Mononuclear cell (primary cell): ENCODE data around the gene SHOX. TPM values are rescaled to one million over a fixed set of nuclear protein-coding genes. Genes with fewer than 3 reads are reported as not detected.

Source experiments
- H3K27me3 ChIP-seq: 2 replicates; pipeline ENCODE4 v1.6.0; 2011; ENCODE audit warnings: low read length, control low read depth; ENCODE audit not compliant: insufficient read depth
- H3K4me1 ChIP-seq: 2 replicates; pipeline ENCODE4 v1.5.1; 2011; ENCODE audit warnings: mild to moderate bottlenecking, low read length, control low read depth; ENCODE audit not compliant: insufficient read depth
- H3K4me3 ChIP-seq: 2 replicates; pipeline ENCODE4 v1.5.1; 2011; ENCODE audit warnings: mild to moderate bottlenecking, low read length, moderate library complexity
- H3K9me3 ChIP-seq: 2 replicates; pipeline ENCODE4 v1.5.1; 2011; ENCODE audit warnings: low read depth, mild to moderate bottlenecking, control low read depth, low read length
- total RNA-seq: library from RNA; depleted of rRNA; stranded (reverse); fragments of >200 nt; gene quantifications from one replicate; pipeline ENCODE4 v1.2.3, GENCODE V29; 2012

The SHOX gene
- total RNA-seq, 1 donor: not detected

- Histone ChIP-seq H3K4me3 (no peak overlapping the region), H3K4me1 (no peaks in the 10 kb centered on the region), H3K9me3 (no peaks in the 10 kb centered on the region), H3K27me3 (no peaks in the 10 kb centered on the region)
Observed at GRCh38 chrX:694800-695199, 64.2 kb downstream of the SHOX start.

- Histone ChIP-seq H3K9me3 (no peaks in the 10 kb centered on the region), H3K27me3 (no peaks in the 10 kb centered on the region), H3K4me1 (no peaks in the 10 kb centered on the region), H3K4me3 (no peak overlapping the region)
Observed at GRCh38 chrX:698206-698605, 67.6 kb downstream of the SHOX start.

GRCh38 chrX:700936-701335 is 70.3 kb downstream of the SHOX start:
- Histone ChIP-seq H3K27me3 (no peaks in the 10 kb centered on the region), H3K4me1 (no peaks in the 10 kb centered on the region), H3K4me3 (no peak overlapping the region), H3K9me3 (no peaks in the 10 kb centered on the region)

- no peaks in the 10 kb centered on the region for H3K9me3 ChIP-seq
- no peak overlapping the region for H3K4me3 ChIP-seq
- H3K4me1 ChIP-seq: no peaks in the 10 kb centered on the region
- H3K27me3 ChIP-seq: no peaks in the 10 kb centered on the region
Observed at GRCh38 chrX:701673-702072, 71.1 kb downstream of the SHOX start.

GRCh38 chrX:703466-703865 is 72.9 kb downstream of the SHOX start:
- Histone ChIP-seq H3K27me3 (no peaks in the 10 kb centered on the region), H3K4me1 (no peaks in the 10 kb centered on the region), H3K4me3 (no peak overlapping the region), H3K9me3 (no peaks in the 10 kb centered on the region)

- Histone ChIP-seq H3K4me1 (no peaks in the 10 kb centered on the region), H3K27me3 (no peaks in the 10 kb centered on the region), H3K4me3 (no peak overlapping the region), H3K9me3 (no peaks in the 10 kb centered on the region)
Observed at GRCh38 chrX:703866-704265, 73.3 kb downstream of the SHOX start.

Other genes with a start within 250 kb of the SHOX start
- gene PPP2R3B, start 243.9 kb upstream of the SHOX start, total RNA-seq: 6.0 TPM